Mesendoderm (in vitro differentiated cells): ENCODE measurements around the gene GRAMD4.
A peak's percentile ranks its signal among the peaks of the same experiment; 100 is the strongest.

Experiments
- DNase-seq: peaks from one replicate; pipeline ENCODE4 v3.0.0; 2013
- H2AK5ac ChIP-seq: 2 replicates; pipeline ENCODE4 v1.6.1; 2013; ENCODE audit warnings: low read length, inconsistent platforms
- H2BK120ac ChIP-seq: 2 replicates; pipeline ENCODE4 v1.6.1; 2013; ENCODE audit warnings: low read depth, mild to moderate bottlenecking, low read length, moderate library complexity, mixed read lengths
- H2BK15ac ChIP-seq: replicated peaks from 2 replicates; pipeline ENCODE4 v1.6.1; 2013; ENCODE audit warnings: low read depth, mild to moderate bottlenecking, moderate library complexity
- H2BK5ac ChIP-seq: 2 replicates; pipeline ENCODE4 v1.6.1; 2013; ENCODE audit warnings: low read length, inconsistent platforms
- H3K18ac ChIP-seq: 2 replicates; pipeline ENCODE4 v1.6.1; 2013; ENCODE audit warnings: mild to moderate bottlenecking, low read length, mixed read lengths
- H3K23ac ChIP-seq: one replicate; pipeline ENCODE4 v1.6.1; 2013; ENCODE audit warnings: low read length
- H3K27ac ChIP-seq: 2 replicates; pipeline ENCODE4 v1.5.1; 2013; ENCODE audit warnings: low read depth, mild to moderate bottlenecking, inconsistent platforms, low read length, moderate library complexity
- H3K27me3 ChIP-seq: 2 replicates; pipeline ENCODE4 v1.6.1; 2013; ENCODE audit warnings: low read length, control low read depth, mild to moderate bottlenecking, inconsistent platforms; ENCODE audit not compliant: insufficient read depth, poor library complexity
- H3K36me3 ChIP-seq: 2 replicates; pipeline ENCODE4 v1.6.1; 2013; ENCODE audit warnings: low read length, inconsistent platforms; ENCODE audit not compliant: control insufficient read depth, insufficient read depth
- H3K4ac ChIP-seq: one replicate; pipeline ENCODE4 v1.6.1; 2013; ENCODE audit warnings: low read depth, mild to moderate bottlenecking, low read length, moderate library complexity
- H3K4me1 ChIP-seq: 2 replicates; pipeline ENCODE4 v1.6.1; 2013; ENCODE audit warnings: low read depth, low read length, inconsistent platforms; ENCODE audit not compliant: control insufficient read depth
- H3K4me2 ChIP-seq: 2 replicates; pipeline ENCODE4 v1.6.1; 2013; ENCODE audit warnings: low read length
- H3K4me3 ChIP-seq: 2 replicates; pipeline ENCODE4 v1.5.1; 2013; ENCODE audit warnings: mild to moderate bottlenecking, low read length
- H3K56ac ChIP-seq: one replicate; pipeline ENCODE4 v1.6.1; 2013; ENCODE audit warnings: low read length
- H3K79me1 ChIP-seq: 2 replicates; pipeline ENCODE4 v1.6.1; 2013; ENCODE audit warnings: low read length, inconsistent platforms
- H3K79me2 ChIP-seq: 2 replicates; pipeline ENCODE4 v1.6.1; 2013; ENCODE audit warnings: mild to moderate bottlenecking, low read length; ENCODE audit not compliant: control insufficient read depth, insufficient read depth
- H3K9ac ChIP-seq: 2 replicates; pipeline ENCODE4 v1.6.1; 2013; ENCODE audit warnings: low read length, inconsistent platforms
- H4K5ac ChIP-seq: one replicate; pipeline ENCODE4 v1.6.1; 2013; ENCODE audit warnings: low read length
- H4K8ac ChIP-seq: one replicate; pipeline ENCODE4 v1.6.1; 2013; ENCODE audit warnings: low read depth, mild to moderate bottlenecking, control low read depth, low read length, moderate library complexity
- WGBS: extraction: QIAGEN DNeasy Blood & Tissue Kit; methylation state at CpG from one replicate; pipeline ENCODE4 v1.1.7; 2013; ENCODE audit warnings: low lambda C conversion rate, missing lambda C conversion rate; ENCODE audit not compliant: insufficient coverage; ENCODE audit errors: extremely low coverage; 5-methylcytosine and 5-hydroxymethylcytosine counted together

Gene GRAMD4

DNA sequence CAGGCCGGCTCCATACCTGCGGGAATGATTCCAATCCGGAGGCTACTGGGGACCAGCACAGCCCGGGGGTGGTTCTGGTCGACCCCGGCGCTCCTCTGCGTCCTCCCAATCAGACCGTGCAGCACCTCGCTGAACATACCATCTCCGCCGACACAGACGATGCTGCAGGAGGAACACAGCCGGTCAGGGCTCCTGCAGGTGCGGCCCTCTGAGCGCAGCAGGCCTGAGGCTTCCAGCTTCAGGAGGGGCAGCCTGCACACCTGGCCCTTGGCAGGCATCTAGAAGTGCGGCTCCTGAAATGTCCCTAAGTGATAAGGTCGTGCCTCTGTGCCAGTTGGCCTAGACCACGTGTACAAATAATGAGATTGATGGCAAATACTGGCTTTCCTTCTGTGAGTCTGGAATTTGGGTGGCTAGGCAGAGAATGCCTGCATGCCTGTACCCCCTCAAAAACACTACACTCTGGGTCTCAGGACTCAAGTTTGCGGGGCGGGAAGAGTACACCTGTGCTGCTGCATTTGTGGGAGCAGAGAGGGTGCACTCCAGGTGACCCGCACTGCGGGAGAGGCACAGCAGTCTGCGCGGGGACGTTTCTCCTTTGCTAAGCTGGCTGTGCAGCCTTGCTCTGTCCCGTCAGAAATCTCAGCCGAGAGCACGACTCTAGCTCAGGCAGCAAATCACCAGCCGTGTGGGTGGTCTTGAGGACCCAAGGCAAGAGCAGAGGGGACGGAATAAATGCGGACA, 87.8 kb downstream of the GRAMD4 start:
- Histone ChIP-seq H2BK15ac (no peak overlapping the region), H3K56ac (no peak overlapping the region), H2BK120ac (no peak overlapping the region), H3K27me3 (no peaks in the 10 kb centered on the region), H3K36me3 (peaks cover 4% of the 10 kb centered on the region), H3K4me1 (no peaks in the 10 kb centered on the region), H4K5ac (no peak overlapping the region), H3K9ac (no peak overlapping the region), H2BK5ac (no peak overlapping the region), H3K79me1 (no peaks in the 10 kb centered on the region), H3K18ac (no peak overlapping the region), H3K4me2 (no peak overlapping the region), H3K79me2 (no peaks in the 10 kb centered on the region), H4K8ac (no peak overlapping the region), H3K27ac (no peak overlapping the region), H3K23ac (no peak overlapping the region), H3K4ac (no peak overlapping the region), H2AK5ac (no peak overlapping the region), H3K4me3 (no peak overlapping the region)
- no peak for DNase-seq
- no CpG with 5 or more reads among the region's 32 CpGs for WGBS

DNA sequence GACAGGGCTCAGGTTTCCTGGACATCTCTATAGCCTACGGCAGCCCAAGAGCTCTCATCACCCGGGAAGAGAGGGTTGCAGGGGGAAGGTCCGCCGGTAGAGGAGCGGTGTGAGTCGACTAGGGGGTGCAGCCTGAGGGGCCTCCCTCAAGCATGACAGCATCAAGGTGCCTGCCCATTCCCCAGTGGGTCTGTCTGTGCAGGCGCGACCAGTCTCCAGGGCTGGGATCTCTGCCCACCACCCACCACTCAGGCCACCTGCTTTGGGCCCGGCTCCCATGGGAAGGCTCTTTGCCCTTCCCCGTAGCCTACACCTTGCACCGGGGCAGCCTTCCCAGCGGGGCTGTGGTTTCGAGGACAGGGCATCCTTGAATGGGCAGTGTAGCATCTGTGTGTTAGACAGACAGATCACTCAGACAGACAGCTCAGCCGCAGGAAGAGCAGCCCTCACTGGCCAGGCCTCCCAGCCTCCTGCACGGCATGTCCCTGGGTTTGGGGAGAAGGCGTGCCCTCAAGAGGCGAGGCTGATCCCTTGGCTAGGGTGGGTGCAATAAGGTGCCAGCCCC, 88.7 kb downstream of the GRAMD4 start:
- H3K4ac ChIP-seq: no peak overlapping the region
- no peaks in the 10 kb centered on the region for H3K4me1 ChIP-seq
- H2BK5ac ChIP-seq: no peak overlapping the region
- H3K27me3 ChIP-seq: no peaks in the 10 kb centered on the region
- DNase-seq: no peak
- no peak overlapping the region for H2BK120ac ChIP-seq
- H4K5ac ChIP-seq: no peak overlapping the region
- H3K18ac ChIP-seq: no peak overlapping the region
- no peak overlapping the region for H3K4me3 ChIP-seq
- H3K36me3 ChIP-seq: peaks cover 4% of the 10 kb centered on the region
- H3K4me2 ChIP-seq: no peak overlapping the region
- no peak overlapping the region for H3K56ac ChIP-seq
- no peaks in the 10 kb centered on the region for H3K79me2 ChIP-seq
- WGBS: no CpG with 5 or more reads among the region's 17 CpGs
- no peak overlapping the region for H3K23ac ChIP-seq
- no peak overlapping the region for H2BK15ac ChIP-seq
- no peak overlapping the region for H3K9ac ChIP-seq
- H3K27ac ChIP-seq: no peak overlapping the region
- no peaks in the 10 kb centered on the region for H3K79me1 ChIP-seq
- H4K8ac ChIP-seq: no peak overlapping the region
- H2AK5ac ChIP-seq: no peak overlapping the region

DNA sequence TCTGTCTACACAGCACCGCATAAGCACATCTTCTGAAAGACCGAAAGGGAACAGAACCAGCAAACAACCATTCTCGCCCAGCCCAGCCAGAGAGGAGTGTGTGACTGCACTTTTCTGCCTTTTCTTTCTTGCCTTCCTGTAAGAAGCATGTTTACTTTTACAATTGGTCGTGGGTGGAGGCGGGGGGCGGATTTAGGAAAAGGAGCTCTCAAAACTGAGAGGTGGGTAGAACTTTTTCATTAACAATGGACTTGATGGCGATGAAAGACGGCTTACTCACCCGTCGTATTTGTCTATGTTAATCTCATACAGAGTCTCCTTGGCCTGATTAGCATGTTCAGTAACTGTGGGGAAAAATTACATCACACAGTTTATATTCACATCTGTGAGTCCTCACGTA, 90.6 kb downstream of the GRAMD4 start:
- Histone ChIP-seq H3K4ac (no peak overlapping the region), H2BK5ac (no peak overlapping the region), H4K5ac (no peak overlapping the region), H3K23ac (no peak overlapping the region), H2BK120ac (no peak overlapping the region), H4K8ac (no peak overlapping the region), H3K4me2 (no peak overlapping the region), H3K4me1 (no peaks in the 10 kb centered on the region), H3K79me1 (no peaks in the 10 kb centered on the region), H3K27me3 (no peaks in the 10 kb centered on the region), H3K36me3 (peaks cover 4% of the 10 kb centered on the region), H3K9ac (no peak overlapping the region), H3K4me3 (no peak overlapping the region), H2BK15ac (no peak overlapping the region), H2AK5ac (no peak overlapping the region), H3K27ac (no peak overlapping the region), H3K18ac (no peak overlapping the region), H3K56ac (no peak overlapping the region), H3K79me2 (no peaks in the 10 kb centered on the region)
- peak; percentile 5 for DNase-seq
- no CpG with 5 or more reads among the region's 11 CpGs for WGBS

DNA sequence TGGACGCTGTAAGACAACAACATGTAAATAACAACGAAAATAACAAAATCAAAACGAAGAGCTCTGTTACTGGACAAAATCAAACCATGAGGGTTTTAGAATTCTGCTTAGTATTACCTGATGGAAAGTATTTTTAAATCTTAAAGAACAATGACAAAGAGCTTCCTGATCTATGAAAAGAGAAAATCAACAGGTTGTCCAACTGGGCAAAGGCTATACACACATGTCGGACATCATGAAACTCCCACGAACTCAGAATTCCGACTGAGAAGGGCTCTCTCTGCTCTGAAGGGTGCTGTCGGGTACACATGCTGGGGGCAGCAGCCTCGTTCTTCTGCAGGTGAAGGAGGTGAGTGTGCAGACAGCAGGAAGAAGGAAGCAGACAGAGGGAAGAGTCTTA, 92.1 kb downstream of the GRAMD4 start:
- Histone ChIP-seq H3K56ac (no peak overlapping the region), H3K23ac (no peak overlapping the region), H2BK15ac (no peak overlapping the region), H3K4me2 (no peak overlapping the region), H2BK5ac (no peak overlapping the region), H3K79me1 (no peaks in the 10 kb centered on the region), H4K5ac (no peak overlapping the region), H3K18ac (no peak overlapping the region), H2BK120ac (no peak overlapping the region), H4K8ac (no peak overlapping the region), H3K9ac (no peak overlapping the region), H3K4me1 (no peaks in the 10 kb centered on the region), H3K36me3 (peaks cover 1% of the 10 kb centered on the region), H2AK5ac (no peak overlapping the region), H3K4ac (no peak overlapping the region), H3K27ac (no peak overlapping the region), H3K79me2 (no peaks in the 10 kb centered on the region), H3K27me3 (no peaks in the 10 kb centered on the region), H3K4me3 (no peak overlapping the region)
- no CpG with 5 or more reads among the region's 8 CpGs for WGBS
- DNase-seq: no peak

DNA sequence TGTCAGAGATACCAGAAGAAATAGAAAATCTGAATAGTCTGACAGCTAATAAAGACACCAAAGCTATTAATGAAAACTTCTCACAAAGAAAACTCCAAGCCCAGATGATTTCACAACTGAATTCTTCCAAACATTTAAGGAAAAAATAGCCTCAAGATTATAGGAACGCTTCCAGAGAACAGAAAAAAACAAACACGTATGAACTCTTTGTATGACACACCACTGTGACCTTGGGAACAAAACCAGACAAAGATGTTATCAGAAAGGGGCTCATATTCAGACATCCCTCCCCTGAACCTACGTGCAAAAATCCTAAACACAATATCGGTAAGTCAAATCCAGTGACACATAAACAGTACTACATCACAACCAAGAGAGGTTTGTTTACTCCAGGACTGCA, 94.4 kb downstream of the GRAMD4 start:
- Histone ChIP-seq H4K8ac (no peak overlapping the region), H3K23ac (no peak overlapping the region), H3K4me1 (no peaks in the 10 kb centered on the region), H3K27me3 (no peaks in the 10 kb centered on the region), H3K36me3 (peaks cover 3% of the 10 kb centered on the region), H4K5ac (no peak overlapping the region), H2AK5ac (no peak overlapping the region), H2BK15ac (no peak overlapping the region), H3K56ac (no peak overlapping the region), H3K79me2 (no peaks in the 10 kb centered on the region), H3K79me1 (no peaks in the 10 kb centered on the region), H3K4me3 (no peak overlapping the region), H3K4me2 (no peak overlapping the region), H3K9ac (no peak overlapping the region), H2BK120ac (no peak overlapping the region), H2BK5ac (no peak overlapping the region), H3K18ac (no peak overlapping the region), H3K27ac (no peak overlapping the region), H3K4ac (no peak overlapping the region)
- WGBS: no CpG with 5 or more reads among the region's 4 CpGs
- no peak for DNase-seq

DNA sequence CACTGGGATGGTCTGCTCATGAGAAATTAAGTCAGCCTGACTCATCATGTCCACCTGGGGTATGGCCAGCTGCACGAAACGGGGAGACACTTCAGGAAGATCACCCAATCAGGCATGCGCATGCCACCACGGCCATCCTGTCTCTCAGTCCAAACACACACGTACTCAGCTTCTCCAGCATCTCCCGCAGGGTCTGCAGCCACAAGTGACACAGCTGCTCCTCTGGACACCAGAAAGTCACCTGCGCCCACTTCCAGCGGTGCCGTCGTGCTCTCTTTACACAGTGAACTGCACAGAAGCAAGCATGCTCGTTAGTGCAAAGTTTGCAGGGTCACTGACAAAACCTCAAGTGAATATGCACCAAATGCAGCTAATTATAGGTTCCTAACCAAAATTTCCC, 99.7 kb downstream of the GRAMD4 start:
- DNase-seq: no peak
- H3K9ac ChIP-seq: no peak overlapping the region
- no peak overlapping the region for H3K23ac ChIP-seq
- peaks cover 8% of the 10 kb centered on the region for H3K36me3 ChIP-seq
- H4K5ac ChIP-seq: no peak overlapping the region
- H2BK5ac ChIP-seq: no peak overlapping the region
- H2BK15ac ChIP-seq: no peak overlapping the region
- no peak overlapping the region for H3K18ac ChIP-seq
- H3K79me1 ChIP-seq: peaks cover under 1% of the 10 kb centered on the region
- no peak overlapping the region for H3K27ac ChIP-seq
- H3K4me3 ChIP-seq: no peak overlapping the region
- no peaks in the 10 kb centered on the region for H3K79me2 ChIP-seq
- H3K56ac ChIP-seq: no peak overlapping the region
- no CpG with 5 or more reads among the region's 11 CpGs for WGBS
- H2AK5ac ChIP-seq: no peak overlapping the region
- no peak overlapping the region for H3K4ac ChIP-seq
- H3K4me1 ChIP-seq: no peaks in the 10 kb centered on the region
- no peak overlapping the region for H3K4me2 ChIP-seq
- no peak overlapping the region for H4K8ac ChIP-seq
- no peak overlapping the region for H2BK120ac ChIP-seq
- no peaks in the 10 kb centered on the region for H3K27me3 ChIP-seq
